Right ventricle myocardium inferior (tissue), 1 donor: ENCODE results near the gene PTPN11. TPM values are rescaled to one million over a fixed set of nuclear protein-coding genes. Genes with fewer than 3 reads are reported as not detected.
"Not testable (repeated sequence)": the region's sequence is repeated elsewhere in the genome, so short reads cannot be mapped to it uniquely, and the experiment has no call there.

Experiments
- ATAC-seq: fragments of 200-7000 bp; cut with Tn5 transposase; one replicate; pipeline ENCODE4 v1.9.1; 2020; ENCODE audit warnings: mild to moderate bottlenecking, moderate library complexity
- DNase-seq: peaks from one replicate; pipeline ENCODE4 v3.0.0; 2021; ENCODE audit errors: missing footprints
- intact Hi-C: fragments of 100-400 bp; cut with DNase I; formaldehyde crosslinking; loops from one replicate; pipeline ENCODE4 v1.11.0; 2022
- total RNA-seq: library from RNA; stranded (reverse); fragmentation: NEBNext Ultra II Directional; extraction: Animal tissue kit (Norgen Biotek cat#: 25700); gene quantifications from one replicate; pipeline ENCODE4 v1.2.1, GENCODE V29; 2021
- donor health status: DM: no; HTN: yes; CAD: no; lungs with severe emphysema.

PTPN11 gene
- total RNA-seq, 1 donor from 2014 or later: 114 TPM

GRCh38 chr12:112438645-112439044, 19.9 kb downstream of the PTPN11 start:
- ATAC-seq, intact Hi-C loops: not testable (repeated sequence)

GRCh38 chr12:112439769-112440168, 21.0 kb downstream of the PTPN11 start:
- intact Hi-C loops: no loop called here
- DNase-seq (no peak), ATAC-seq (no peak)

More at GRCh38 chr12:112438645-112439044, 19.9 kb downstream of the PTPN11 start:
- not testable (repeated sequence) for DNase-seq

GRCh38 chr12:112440653-112441052, 21.9 kb downstream of the PTPN11 start:
- ATAC-seq: not testable (repeated sequence)

GRCh38 chr12:112443916-112444315, 25.2 kb downstream of the PTPN11 start:
- intact Hi-C loops: no loop called here
- ATAC-seq: no peak

More at GRCh38 chr12:112440653-112441052, 21.9 kb downstream of the PTPN11 start:
- DNase-seq, intact Hi-C loops: not testable (repeated sequence)

GRCh38 chr12:112446008-112446725, 27.4 kb downstream of the PTPN11 start:
- intact Hi-C loops: no loop called here
- DNase-seq (no peak), ATAC-seq (no peak)

More at GRCh38 chr12:112443916-112444315, 25.2 kb downstream of the PTPN11 start:
- no peak for DNase-seq

GRCh38 chr12:112447106-112447505, 28.4 kb downstream of the PTPN11 start:
- ATAC-seq: no peak
- DNase-seq: no peak
- intact Hi-C loops: no loop called here

GRCh38 chr12:112448165-112448564, 29.4 kb downstream of the PTPN11 start:
- intact Hi-C loops, ATAC-seq, DNase-seq: not testable (repeated sequence)

- intact Hi-C loops: no loop called here
Measured at GRCh38 chr12:112450725-112451124, 32.0 kb downstream of the PTPN11 start.

GRCh38 chr12:112456029-112456428, 37.3 kb downstream of the PTPN11 start:
- DNase-seq (no peak), ATAC-seq (no peak)
- intact Hi-C loops: no loop called here

More at GRCh38 chr12:112450725-112451124, 32.0 kb downstream of the PTPN11 start:
- ATAC-seq (no peak), DNase-seq (no peak)

GRCh38 chr12:112457142-112457541, 38.4 kb downstream of the PTPN11 start:
- DNase-seq, ATAC-seq, intact Hi-C loops: not testable (repeated sequence)

GRCh38 chr12:112458330-112458729, 39.6 kb downstream of the PTPN11 start:
- ATAC-seq: no peak
- DNase-seq: no peak
- intact Hi-C loops: no loop called here

GRCh38 chr12:112458751-112459150, 40.0 kb downstream of the PTPN11 start:
- no peak for DNase-seq
- ATAC-seq: no peak
- intact Hi-C loops: no loop called here

GRCh38 chr12:112463478-112463877, 44.7 kb downstream of the PTPN11 start:
- no peak for ATAC-seq
- DNase-seq: no peak
- intact Hi-C loops: no loop called here

GRCh38 chr12:112464605-112465004, 45.9 kb downstream of the PTPN11 start:
- ATAC-seq: no peak
- intact Hi-C loops: no loop called here

GRCh38 chr12:112466011-112466422, 47.3 kb downstream of the PTPN11 start:
- intact Hi-C loops: no loop called here
- ATAC-seq: no peak
- DNase-seq: no peak

More at GRCh38 chr12:112464605-112465004, 45.9 kb downstream of the PTPN11 start:
- DNase-seq: no peak

- intact Hi-C loops: no loop called here
- DNase-seq (no peak), ATAC-seq (peak; percentile 27)
Measured at GRCh38 chr12:112466835-112467234, 48.1 kb downstream of the PTPN11 start.

GRCh38 chr12:112468046-112468445, 49.3 kb downstream of the PTPN11 start:
- intact Hi-C loops: no loop called here
- DNase-seq (no peak), ATAC-seq (no peak)

GRCh38 chr12:112473056-112473455, 54.3 kb downstream of the PTPN11 start:
- DNase-seq: no peak
- no peak for ATAC-seq
- intact Hi-C loops: no loop called here

- intact Hi-C loops: no loop called here
- no peak for ATAC-seq
Measured at GRCh38 chr12:112479413-112479812, 60.7 kb downstream of the PTPN11 start.

GRCh38 chr12:112480931-112481330, 62.2 kb downstream of the PTPN11 start:
- DNase-seq (no peak), ATAC-seq (no peak)
- intact Hi-C loops: no loop called here

More at GRCh38 chr12:112479413-112479812, 60.7 kb downstream of the PTPN11 start:
- DNase-seq: no peak
